Measurements from ENCODE around the gene AOAH. TPM values are rescaled to one million over a fixed set of nuclear protein-coding genes. Genes with fewer than 3 reads are reported as not detected.
"Not testable (repeated sequence)": the region's sequence is repeated elsewhere in the genome, so short reads cannot be mapped to it uniquely, and the experiment has no call there.

The AOAH gene
- total and polyA plus RNA-seq, 5 donors: 1.1 to 6.0 (median 4.4) TPM

GRCh38 chr7:36475011-36475342 lies 249.3 kb downstream of the AOAH start:
- ATAC-seq (no peak), DNase-seq (no peak)
- H3K4me3 ChIP-seq (ENCODE audit: low read length): no peak overlapping the region
- no peak overlapping the region for H3K27ac ChIP-seq (ENCODE audit: low read length)
- H3K4me1 ChIP-seq (ENCODE audit: control insufficient read depth, insufficient read depth, low read length): no peaks in the 10 kb centered on the region
- no peaks in the 10 kb centered on the region for H3K9me3 ChIP-seq (ENCODE audit: control insufficient read depth, low read length)
- intact Hi-C loops (cut with DNase I): no loop called here
- H3K27me3 ChIP-seq (ENCODE audit: control insufficient read depth, insufficient read depth): no peaks in the 10 kb centered on the region

DNA sequence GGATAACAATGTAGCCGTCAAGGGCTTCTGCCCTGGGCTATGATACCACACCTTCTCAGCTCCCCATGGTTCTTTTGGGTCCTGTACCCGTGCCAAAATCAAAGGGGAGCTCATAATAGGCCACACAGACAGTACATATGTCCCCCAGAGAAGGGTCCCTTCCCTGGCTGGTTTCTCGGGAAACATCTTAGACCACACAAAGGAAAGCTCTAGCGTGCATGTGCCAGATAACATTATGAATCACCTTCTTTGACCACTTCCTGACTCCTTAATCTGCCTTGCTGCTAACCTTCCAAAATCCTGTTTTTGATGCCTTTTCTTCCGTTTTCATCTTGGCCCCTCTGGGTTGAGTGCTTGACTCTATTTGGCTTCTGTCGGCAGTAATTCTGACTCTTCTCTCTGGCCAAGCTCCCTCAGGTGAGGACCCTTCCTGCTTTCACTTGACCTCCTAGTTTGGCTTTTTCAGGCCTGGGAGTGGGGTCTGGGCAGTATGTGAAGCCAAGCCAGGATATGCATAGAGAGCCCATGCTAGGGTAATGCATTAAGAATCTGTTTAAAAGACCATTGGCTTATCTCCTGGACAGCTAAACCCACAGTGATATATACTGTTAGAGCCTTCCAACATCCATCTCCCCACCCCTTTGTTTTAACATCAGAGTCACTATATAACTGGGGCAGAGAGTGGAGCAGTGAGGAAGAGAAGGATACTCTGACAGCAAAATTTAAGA lies 249.8 kb downstream of the AOAH start:
- ATAC-seq (no peak), DNase-seq (no peak)
- Histone ChIP-seq H3K27ac (ENCODE audit: low read length) (no peak overlapping the region), H3K27me3 (ENCODE audit: control insufficient read depth, insufficient read depth) (no peaks in the 10 kb centered on the region), H3K9me3 (ENCODE audit: control insufficient read depth, low read length) (no peaks in the 10 kb centered on the region), H3K4me3 (ENCODE audit: low read length) (no peak overlapping the region), H3K4me1 (ENCODE audit: control insufficient read depth, insufficient read depth, low read length) (no peaks in the 10 kb centered on the region)
- WGBS: 53% methylated on average over 6 of the region's 6 CpGs
- intact Hi-C loops (cut with DNase I): no loop called here

DNA sequence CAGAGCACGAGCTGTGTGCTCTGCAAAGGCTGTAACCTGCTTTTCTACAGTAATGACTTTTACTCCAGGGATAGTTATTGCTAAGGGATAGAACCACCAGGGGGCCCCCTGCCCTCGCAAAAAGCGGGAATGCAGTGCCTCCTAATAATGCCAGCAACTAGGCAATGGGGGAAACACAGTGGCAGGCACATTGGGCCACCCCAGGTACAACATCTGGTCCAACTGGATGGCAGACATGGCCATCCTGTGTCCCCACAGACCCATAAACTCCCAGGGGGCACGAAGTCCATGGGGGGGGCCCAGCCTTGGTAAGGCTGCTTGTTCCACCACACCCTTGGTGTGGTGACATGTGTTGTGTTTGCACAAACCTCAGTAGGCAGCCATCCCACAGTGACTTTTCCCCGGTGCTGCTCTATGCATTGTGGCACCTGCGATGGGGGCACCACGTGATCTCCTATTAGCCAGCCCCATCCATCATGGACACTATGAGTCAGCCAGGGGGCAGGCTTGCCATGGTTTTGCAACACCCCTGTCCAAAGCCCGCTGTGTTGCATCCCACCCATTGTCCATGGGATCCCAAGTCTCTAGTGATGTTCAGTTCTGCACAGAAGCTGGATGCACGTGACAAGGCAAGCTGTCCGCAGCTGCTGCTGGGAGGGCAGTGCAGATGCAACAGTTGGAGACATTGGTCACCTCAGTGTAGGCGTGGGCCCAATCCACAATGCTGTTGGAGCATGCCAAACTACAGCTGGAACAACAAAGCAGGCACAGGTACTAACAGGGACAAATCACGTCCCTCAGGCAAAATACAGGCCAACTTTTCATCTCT lies 250.6 kb downstream of the AOAH start:
- WGBS: 73% methylated on average over 12 of the region's 12 CpGs
- no peak overlapping the region for H3K27ac ChIP-seq (ENCODE audit: low read length)
- peak in 2 of 3 donors; percentile 58 to 67 for DNase-seq
- no peak for ATAC-seq
- H3K4me3 ChIP-seq (ENCODE audit: low read length): no peak overlapping the region
- intact Hi-C loops (cut with DNase I): no loop called here
- no peaks in the 10 kb centered on the region for H3K27me3 ChIP-seq (ENCODE audit: control insufficient read depth, insufficient read depth)
- no peaks in the 10 kb centered on the region for H3K4me1 ChIP-seq (ENCODE audit: control insufficient read depth, insufficient read depth, low read length)
- no peaks in the 10 kb centered on the region for H3K9me3 ChIP-seq (ENCODE audit: control insufficient read depth, low read length)

GRCh38 chr7:36472141-36472729 lies 252.1 kb downstream of the AOAH start:
- ATAC-seq: no peak
- Histone ChIP-seq H3K27me3 (ENCODE audit: control insufficient read depth, insufficient read depth) (no peaks in the 10 kb centered on the region), H3K4me3 (ENCODE audit: low read length) (no peak overlapping the region), H3K9me3 (ENCODE audit: control insufficient read depth, low read length) (no peaks in the 10 kb centered on the region), H3K4me1 (ENCODE audit: control insufficient read depth, insufficient read depth, low read length) (no peaks in the 10 kb centered on the region), H3K27ac (ENCODE audit: low read length) (no peak overlapping the region)
- intact Hi-C loops (cut with DNase I): no loop called here
- 80% methylated on average over 3 of the region's 3 CpGs for WGBS
- DNase-seq: no peak

DNA sequence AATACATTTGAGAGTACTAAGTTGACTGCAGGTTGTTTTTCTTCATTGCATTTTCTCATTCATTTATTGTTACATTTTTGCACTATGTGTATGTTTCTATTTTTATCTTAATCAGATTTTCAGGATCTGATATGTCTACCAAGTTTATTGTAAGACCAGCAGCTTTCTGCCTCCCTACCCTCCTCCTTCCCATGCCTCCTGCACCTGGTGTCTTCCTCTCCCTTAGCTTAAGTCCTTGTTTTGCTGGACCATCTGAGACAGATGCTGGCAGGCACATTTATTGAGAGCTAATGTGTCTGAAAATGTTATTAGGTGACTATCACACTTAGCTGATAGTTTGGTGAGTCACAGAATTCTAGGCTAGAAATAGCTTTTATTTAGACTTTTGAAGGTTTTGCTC lies 255.1 kb downstream of the AOAH start:
- no peak for DNase-seq
- no peaks in the 10 kb centered on the region for H3K27me3 ChIP-seq (ENCODE audit: control insufficient read depth, insufficient read depth)
- no peaks in the 10 kb centered on the region for H3K9me3 ChIP-seq (ENCODE audit: control insufficient read depth, low read length)
- H3K27ac ChIP-seq (ENCODE audit: low read length): no peak overlapping the region
- no peak for ATAC-seq
- intact Hi-C loops (cut with DNase I): no loop called here
- no peaks in the 10 kb centered on the region for H3K4me1 ChIP-seq (ENCODE audit: control insufficient read depth, insufficient read depth, low read length)
- no peak overlapping the region for H3K4me3 ChIP-seq (ENCODE audit: low read length)

GRCh38 chr7:36468370-36469101 lies 255.8 kb downstream of the AOAH start:
- DNase-seq: no peak
- no peaks in the 10 kb centered on the region for H3K9me3 ChIP-seq (ENCODE audit: control insufficient read depth, low read length)
- ATAC-seq: no peak
- H3K4me1 ChIP-seq (ENCODE audit: control insufficient read depth, insufficient read depth, low read length): no peaks in the 10 kb centered on the region
- H3K27me3 ChIP-seq (ENCODE audit: control insufficient read depth, insufficient read depth): no peaks in the 10 kb centered on the region
- H3K4me3 ChIP-seq (ENCODE audit: low read length): no peak overlapping the region
- intact Hi-C loops (cut with DNase I): no loop called here
- WGBS: 53% methylated on average over 2 of the region's 2 CpGs
- H3K27ac ChIP-seq (ENCODE audit: low read length): no peak overlapping the region

DNA sequence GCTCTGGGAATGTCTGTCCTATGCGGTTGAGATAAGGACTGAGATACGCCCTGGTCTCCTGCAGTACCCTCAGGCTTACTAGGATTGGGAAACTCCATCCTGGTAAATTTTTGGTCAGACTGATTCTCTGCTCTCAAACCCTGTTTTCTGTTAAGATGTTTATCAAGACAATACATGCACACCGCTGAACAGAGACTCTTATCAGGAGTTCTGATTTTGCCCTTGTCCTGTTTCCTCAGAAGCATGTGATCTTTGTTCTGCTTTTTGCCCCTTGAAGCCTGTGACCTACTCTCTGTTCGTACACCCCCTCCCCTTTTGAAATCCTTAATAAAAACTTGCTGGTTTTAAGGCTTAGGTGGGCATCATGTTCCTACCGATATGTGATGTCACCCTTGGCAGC lies 258.3 kb downstream of the AOAH start:
- WGBS: 64% methylated on average over 5 of the region's 5 CpGs

GRCh38 chr7:36464271-36464670 lies 260.0 kb downstream of the AOAH start:
- DNase-seq (no peak), ATAC-seq (no peak)
- Histone ChIP-seq H3K4me1 (ENCODE audit: control insufficient read depth, insufficient read depth, low read length) (no peaks in the 10 kb centered on the region), H3K27ac (ENCODE audit: low read length) (no peak overlapping the region), H3K27me3 (ENCODE audit: control insufficient read depth, insufficient read depth) (no peaks in the 10 kb centered on the region), H3K9me3 (ENCODE audit: control insufficient read depth, low read length) (no peaks in the 10 kb centered on the region), H3K4me3 (ENCODE audit: low read length) (no peak overlapping the region)
- intact Hi-C loops (cut with DNase I): no loop called here
- 69% methylated on average over 3 of the region's 3 CpGs for WGBS

More for the DNA sequence above, 258.3 kb downstream of the AOAH start:
- H3K4me1 ChIP-seq (ENCODE audit: control insufficient read depth, insufficient read depth, low read length); intact Hi-C loops (cut with DNase I); H3K27me3 ChIP-seq (ENCODE audit: control insufficient read depth, insufficient read depth); DNase-seq; H3K9me3 ChIP-seq (ENCODE audit: control insufficient read depth, low read length); ATAC-seq; H3K27ac ChIP-seq (ENCODE audit: low read length); H3K4me3 ChIP-seq (ENCODE audit: low read length): not testable (repeated sequence)
